ENCODE measurements around the gene CXCL5.
"Not testable (repeated sequence)": the region's sequence is repeated elsewhere in the genome, so short reads cannot be mapped to it uniquely, and the experiment has no call there.

Gene CXCL5

DNA sequence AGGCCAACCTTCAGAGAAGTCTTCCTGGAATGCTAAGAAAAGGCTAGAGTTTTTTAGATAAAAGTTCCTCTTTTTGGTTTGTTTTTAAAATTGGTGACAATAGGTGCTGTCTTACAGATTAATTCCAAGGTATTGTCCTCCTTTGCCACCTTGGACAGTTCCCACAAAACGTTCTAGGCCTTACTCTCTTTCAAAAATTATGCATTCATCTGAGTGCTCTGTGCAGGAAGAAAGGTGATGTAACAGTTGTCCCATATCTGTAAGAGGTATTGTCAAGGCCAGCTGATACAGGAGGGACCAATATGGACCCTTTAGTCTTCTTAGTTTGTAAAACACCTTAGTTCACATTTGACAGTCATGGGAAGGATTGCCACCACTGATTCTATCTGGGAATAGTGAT, 15.9 kb upstream of the CXCL5 start:
- no peak for DNase-seq

DNA sequence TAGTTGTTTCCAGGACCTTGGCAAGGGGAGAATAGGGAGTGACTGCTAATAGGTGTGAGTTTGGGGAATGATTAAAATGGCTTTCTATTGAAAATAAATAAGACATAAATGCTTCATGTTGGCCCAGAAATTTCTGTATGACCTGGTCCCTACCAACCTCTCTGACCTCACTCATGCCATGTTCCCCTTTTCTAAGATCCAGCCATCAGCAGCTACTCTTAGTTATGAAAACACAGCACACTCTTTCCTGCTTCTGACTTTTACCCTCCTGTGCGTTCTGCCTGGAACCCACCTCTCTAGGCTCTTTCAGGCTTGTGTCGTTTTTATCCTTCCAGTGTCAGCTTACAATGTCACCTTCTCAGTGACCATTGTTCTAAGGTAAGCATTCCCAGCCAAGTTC, 14.8 kb upstream of the CXCL5 start:
- no peak for DNase-seq

DNA sequence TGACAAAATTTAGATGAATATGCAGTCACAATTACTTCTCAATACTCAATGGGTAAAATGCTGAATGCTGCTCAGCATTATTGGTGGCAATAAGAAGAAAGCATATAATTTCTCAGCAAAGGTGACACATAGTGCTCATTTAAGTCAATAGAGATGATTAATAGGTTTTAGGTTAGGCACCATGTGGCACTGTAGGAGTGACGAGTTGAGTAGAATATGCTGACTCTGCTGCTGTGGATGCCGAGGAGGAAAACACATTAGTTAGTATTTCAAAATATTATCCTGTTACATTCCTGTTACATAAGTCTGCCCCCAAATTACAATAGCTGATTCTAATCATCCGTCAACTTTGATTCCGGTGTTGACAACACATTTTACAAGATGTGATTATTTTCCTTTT, 13.7 kb upstream of the CXCL5 start:
- no peak for DNase-seq

- DNase-seq, result no peak
These were observed 10.8 kb upstream of the CXCL5 start for GRCh38 chr4:74009307-74009706.

GRCh38 chr4:74006009-74006476, 7.6 kb upstream of the CXCL5 start:
- no peak for DNase-seq

DNA sequence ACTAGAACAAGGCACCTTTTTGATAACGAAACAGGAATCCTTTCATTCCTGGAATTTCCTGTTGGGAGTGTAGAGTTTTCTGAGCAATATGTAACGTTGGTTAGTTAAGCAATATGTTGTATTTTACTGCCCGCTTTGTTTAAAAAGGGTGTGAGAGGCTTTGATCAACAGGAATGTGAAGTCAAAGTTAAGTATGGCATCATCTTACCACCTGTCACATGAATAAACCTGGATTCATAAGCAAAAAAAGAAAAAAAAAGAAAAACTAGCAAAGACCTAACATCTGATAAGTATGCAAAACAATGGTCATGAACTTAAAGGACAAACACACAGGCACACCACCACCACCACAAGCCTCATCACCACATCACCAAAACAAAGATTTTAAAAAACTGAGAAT, 7.1 kb upstream of the CXCL5 start:
- DNase-seq, result no peak

GRCh38 chr4:74004668-74005067, 6.2 kb upstream of the CXCL5 start:
- DNase-seq, result no peak

GRCh38 chr4:74000301-74000700, 1.8 kb upstream of the CXCL5 start:
- DNase-seq, result no peak

DNA sequence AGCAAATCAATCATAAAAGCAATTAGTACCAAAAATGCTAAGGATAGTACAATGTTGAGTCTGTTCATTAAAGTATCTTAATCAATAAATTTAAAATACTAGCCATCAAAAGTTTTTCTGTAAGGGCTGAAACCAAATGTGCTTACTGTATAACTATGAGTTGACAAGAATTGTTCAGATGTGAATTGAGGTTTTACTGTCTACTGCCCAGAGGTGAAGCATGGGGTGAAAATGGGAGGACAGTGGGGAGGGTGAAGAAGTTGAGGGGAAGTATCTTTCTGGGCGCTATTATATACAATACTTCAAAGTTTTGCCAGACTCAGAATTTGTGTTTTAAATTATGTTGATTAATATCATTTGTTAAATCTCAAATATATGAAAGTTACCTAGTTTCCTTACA, 6.4 kb downstream of the CXCL5 start:
- no peak for DNase-seq

GRCh38 chr4:73991742-73992000, 6.8 kb downstream of the CXCL5 start:
- DNase-seq, result no peak

- DNase-seq, result no peak
These were observed 7.3 kb downstream of the CXCL5 start for GRCh38 chr4:73990988-73991741.

GRCh38 chr4:73989928-73990327, 8.5 kb downstream of the CXCL5 start:
- DNase-seq, result no peak

DNA sequence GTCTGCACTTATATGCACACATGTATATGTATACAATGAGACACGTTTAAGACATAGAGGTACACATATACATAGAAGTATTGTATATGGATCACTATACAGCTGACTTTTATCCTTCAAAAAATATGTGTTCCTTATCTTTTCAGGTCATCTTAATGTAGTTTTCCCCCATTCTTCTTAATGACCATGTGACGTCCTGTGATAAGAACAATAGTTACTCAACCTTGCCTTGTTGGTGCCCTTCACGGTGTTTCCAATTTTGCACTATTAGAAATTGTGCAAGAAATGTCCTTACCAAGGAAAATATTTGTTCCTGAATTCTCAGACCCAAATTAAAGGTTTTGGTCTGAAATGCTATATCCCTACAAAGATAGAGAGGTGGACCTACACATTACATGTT, 9.4 kb downstream of the CXCL5 start:
- no peak for DNase-seq

GRCh38 chr4:73988061-73988460, 10.4 kb downstream of the CXCL5 start, which contains the start of gene PPBP:
PPBP (minus strand) TSS chr4:73988190; CDS start chr4:73988103, 87 bp downstream.
- no peak for DNase-seq

DNA sequence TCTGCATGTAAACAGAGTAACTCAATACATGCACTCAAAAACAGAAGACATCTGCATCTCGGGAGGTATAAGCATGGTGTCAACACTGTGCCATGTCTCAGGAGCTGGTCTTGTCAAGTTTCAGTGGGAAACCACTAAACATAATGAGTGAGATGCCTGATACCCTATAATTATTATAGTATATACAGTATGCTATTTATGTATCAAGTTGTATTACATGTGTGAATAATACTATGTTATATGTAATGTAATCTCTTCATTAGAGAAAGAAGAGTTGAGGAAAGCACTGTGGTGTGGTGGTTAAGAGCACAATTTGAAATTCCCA, 13.0 kb downstream of the CXCL5 start:
- no peak for DNase-seq

DNA sequence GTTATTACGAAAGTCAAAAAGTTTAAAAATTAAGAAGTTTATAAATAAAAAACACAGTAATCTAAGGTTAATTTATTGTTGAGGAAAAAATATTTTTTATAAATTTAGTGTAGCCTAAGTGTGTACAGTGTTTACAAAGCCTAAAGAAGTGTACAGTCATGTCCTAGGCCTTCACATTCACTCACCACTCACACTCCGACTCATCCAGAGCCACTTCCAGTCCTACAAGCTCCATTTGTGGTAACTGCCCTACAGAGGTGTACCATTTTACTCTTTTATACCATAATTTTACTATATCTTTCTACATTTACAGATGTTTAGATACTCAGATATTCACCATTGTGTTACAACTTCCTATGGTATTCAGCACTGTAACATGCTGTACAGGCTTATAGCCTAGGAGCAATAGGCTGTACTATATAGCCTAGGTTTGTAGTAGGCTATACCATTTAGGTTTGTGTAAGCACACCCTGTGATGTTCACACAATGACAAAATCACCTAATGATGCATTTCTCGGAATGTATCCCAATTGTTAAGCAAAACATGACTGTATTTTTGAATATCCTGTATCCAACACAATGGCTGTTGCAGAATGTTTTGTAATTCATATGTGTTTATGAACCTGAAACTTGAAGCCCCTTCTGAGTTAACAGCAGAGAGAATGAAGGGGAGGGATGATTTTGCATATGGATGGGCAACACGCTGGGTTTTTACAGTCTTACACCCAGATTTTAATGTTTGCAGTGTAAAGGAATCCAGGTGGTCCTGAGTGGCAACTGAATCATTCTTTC, 13.5 kb downstream of the CXCL5 start:
- DNase-seq, result no peak

DNA sequence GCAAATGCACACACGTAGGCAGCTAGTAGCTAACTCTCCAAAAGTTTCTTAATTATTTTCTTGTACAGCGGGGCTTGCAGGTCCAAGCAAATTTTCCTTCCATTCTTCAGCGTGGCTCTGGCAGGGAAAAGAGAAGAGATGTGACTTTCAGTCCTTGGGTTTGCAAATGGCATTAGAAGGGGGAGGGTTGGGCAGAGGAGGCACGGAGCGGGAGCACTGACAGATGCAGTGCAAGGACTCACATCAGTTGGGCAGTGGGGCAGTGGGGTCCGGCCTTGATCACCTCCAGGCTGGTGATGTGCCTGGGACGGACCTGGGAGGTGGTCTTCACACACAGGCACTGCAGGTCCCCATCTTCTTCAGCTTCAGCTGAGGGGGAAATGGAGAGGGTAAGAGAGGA, 17.3 kb downstream of the CXCL5 start:
- DNase-seq, result not testable (repeated sequence)

DNA sequence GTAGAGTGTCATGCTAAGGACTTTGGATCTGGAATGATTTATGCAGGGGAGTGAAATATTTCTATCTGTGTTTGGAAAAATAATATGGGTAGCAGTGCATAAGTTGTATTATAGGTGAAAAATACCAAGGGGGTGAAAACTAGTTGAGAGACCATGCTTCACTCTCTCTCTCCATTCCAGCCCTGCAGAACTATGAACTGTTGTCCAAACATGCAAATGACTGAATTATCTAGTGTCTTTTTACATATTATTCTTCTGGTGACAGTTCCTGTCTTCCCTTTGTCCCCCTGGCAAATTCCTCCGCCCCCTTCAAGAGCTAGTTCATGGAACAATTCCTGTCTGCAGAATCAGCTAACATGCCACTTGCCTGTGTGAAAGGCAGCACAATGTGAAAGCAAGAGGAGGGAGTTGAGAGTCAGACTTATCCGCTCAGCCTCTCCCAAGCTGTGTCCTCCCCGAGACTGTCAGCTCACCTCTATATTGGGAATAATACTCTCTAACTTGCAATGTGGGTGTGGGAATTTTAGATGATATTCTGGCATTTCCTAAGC, 19.0 kb downstream of the CXCL5 start:
- DNase-seq, result no peak

DNA sequence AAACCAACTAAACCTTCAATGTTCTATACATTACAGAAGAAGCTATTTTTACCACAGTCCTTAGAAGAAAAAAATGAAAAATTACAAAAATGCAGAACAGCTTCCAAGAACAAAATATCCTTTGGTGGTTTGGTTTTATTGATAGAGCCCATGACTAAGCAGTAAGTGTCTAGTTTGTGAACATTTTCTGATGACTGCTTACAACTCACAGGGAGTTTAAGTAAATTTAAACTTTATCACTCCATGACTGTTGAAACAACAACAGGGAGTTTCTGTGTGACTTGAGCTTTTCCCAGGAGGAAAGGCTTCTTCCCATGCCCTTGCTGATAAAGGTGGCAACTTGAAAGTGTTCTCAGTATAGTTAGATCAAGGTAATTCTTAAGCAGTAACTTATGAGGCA, 19.6 kb downstream of the CXCL5 start:
- DNase-seq, result no peak

GRCh38 chr4:73976716-73977115, 21.8 kb downstream of the CXCL5 start:
- no peak for DNase-seq

- DNase-seq, result no peak
These were observed 22.3 kb downstream of the CXCL5 start for GRCh38 chr4:73976217-73976616.

- DNase-seq, result no peak
These were observed 24.1 kb downstream of the CXCL5 start for GRCh38 chr4:73974352-73974751.

- no peak for DNase-seq
These were observed 27.5 kb downstream of the CXCL5 start for GRCh38 chr4:73970945-73971344.

DNA sequence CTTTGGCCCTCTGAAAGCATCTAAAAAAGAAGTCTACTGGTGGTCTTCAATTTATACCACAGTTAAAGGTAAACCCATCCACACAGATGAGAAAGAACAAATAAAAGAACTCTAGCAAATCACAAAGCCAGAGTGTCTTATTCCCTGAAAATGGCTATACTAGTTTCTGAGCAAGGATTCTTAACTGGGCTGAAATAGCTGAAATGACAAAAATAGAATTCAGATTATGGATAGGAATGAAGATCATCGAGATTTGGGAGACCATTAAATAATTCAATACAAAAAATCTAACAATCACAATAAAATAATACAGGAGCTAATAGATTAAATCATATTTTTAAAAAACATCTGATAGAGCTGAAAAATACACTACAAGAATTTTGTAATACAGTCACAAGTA, 28.5 kb downstream of the CXCL5 start:
- no peak for DNase-seq

GRCh38 chr4:73967866-73968265, 30.6 kb downstream of the CXCL5 start:
- no peak for DNase-seq
